ENCODE measurements around the gene AMER2.

- no peak for TF ChIP-seq POLR2AphosphoS5 (IDR thresholded peaks at IDR 0.05)
- no peak for TF ChIP-seq CTCF (IDR thresholded peaks at IDR 0.05)
Measured at GRCh38 chr13:25175026-25175425, 2.9 kb upstream of the AMER2 start.
